ENCODE measurements around the gene CNTN4.

DNA sequence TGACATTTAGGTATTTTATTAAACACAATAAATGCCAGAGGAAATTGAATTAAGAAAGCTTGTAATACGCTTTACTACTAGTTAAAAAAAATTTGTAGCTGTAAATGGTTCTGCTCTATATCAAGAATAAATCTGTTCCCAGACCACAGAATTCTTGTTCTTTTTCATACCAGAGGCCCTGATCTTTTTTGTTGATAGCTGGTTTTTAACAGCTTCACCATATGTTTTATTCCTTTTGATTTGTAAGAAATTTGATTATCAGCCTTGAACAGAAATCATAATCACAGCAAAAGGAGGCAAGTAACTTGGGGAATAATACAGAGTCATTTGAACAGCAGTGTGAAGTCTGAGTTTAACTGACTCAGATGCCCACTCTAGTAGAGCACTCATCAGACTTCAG, 202.7 kb downstream of the CNTN4 start:
- TF ChIP-seq EZH2phosphoT487 (IDR thresholded peaks at IDR 0.05; ENCODE audit: unreplicated experiment) (no peak), EZH2 (IDR thresholded peaks at IDR 0.05; ENCODE audit: low read depth, unreplicated experiment) (no peak), POLR2AphosphoS5 (IDR thresholded peaks at IDR 0.05; ENCODE audit: low read depth) (no peak), ETS1 (IDR thresholded peaks at IDR 0.05) (no peak), CREB1 (CRISPR knock-in tag; IDR thresholded peaks at IDR 0.05; ENCODE audit: low read depth) (no peak), NANOG (IDR thresholded peaks at IDR 0.05; ENCODE audit: borderline replicate concordance) (no peak), ZNF114 (CRISPR knock-in tag; IDR thresholded peaks at IDR 0.05) (no peak), JUNB (IDR thresholded peaks at IDR 0.05; ENCODE audit: unreplicated experiment) (no peak), ZNF462 (CRISPR knock-in tag; IDR thresholded peaks at IDR 0.05) (no peak), STAT1 (IDR thresholded peaks at IDR 0.05; ENCODE audit: unreplicated experiment) (no peak), ZNF331 (CRISPR knock-in tag; IDR thresholded peaks at IDR 0.05; ENCODE audit: low read depth) (no peak)
- TF ChIP-seq, protein P1, sequence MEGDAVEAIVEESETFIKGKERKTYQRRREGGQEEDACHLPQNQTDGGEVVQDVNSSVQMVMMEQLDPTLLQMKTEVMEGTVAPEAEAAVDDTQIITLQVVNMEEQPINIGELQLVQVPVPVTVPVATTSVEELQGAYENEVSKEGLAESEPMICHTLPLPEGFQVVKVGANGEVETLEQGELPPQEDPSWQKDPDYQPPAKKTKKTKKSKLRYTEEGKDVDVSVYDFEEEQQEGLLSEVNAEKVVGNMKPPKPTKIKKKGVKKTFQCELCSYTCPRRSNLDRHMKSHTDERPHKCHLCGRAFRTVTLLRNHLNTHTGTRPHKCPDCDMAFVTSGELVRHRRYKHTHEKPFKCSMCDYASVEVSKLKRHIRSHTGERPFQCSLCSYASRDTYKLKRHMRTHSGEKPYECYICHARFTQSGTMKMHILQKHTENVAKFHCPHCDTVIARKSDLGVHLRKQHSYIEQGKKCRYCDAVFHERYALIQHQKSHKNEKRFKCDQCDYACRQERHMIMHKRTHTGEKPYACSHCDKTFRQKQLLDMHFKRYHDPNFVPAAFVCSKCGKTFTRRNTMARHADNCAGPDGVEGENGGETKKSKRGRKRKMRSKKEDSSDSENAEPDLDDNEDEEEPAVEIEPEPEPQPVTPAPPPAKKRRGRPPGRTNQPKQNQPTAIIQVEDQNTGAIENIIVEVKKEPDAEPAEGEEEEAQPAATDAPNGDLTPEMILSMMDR (conservative IDR thresholded peaks at IDR 0.05; ENCODE audit: low read depth in 2 of 2) = no peak
- TF ChIP-seq, protein P2, sequence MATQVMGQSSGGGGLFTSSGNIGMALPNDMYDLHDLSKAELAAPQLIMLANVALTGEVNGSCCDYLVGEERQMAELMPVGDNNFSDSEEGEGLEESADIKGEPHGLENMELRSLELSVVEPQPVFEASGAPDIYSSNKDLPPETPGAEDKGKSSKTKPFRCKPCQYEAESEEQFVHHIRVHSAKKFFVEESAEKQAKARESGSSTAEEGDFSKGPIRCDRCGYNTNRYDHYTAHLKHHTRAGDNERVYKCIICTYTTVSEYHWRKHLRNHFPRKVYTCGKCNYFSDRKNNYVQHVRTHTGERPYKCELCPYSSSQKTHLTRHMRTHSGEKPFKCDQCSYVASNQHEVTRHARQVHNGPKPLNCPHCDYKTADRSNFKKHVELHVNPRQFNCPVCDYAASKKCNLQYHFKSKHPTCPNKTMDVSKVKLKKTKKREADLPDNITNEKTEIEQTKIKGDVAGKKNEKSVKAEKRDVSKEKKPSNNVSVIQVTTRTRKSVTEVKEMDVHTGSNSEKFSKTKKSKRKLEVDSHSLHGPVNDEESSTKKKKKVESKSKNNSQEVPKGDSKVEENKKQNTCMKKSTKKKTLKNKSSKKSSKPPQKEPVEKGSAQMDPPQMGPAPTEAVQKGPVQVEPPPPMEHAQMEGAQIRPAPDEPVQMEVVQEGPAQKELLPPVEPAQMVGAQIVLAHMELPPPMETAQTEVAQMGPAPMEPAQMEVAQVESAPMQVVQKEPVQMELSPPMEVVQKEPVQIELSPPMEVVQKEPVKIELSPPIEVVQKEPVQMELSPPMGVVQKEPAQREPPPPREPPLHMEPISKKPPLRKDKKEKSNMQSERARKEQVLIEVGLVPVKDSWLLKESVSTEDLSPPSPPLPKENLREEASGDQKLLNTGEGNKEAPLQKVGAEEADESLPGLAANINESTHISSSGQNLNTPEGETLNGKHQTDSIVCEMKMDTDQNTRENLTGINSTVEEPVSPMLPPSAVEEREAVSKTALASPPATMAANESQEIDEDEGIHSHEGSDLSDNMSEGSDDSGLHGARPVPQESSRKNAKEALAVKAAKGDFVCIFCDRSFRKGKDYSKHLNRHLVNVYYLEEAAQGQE (IDR thresholded peaks at IDR 0.05; ENCODE audit: unreplicated experiment) = no peak

Data from GM23338 (cell line).